Measurements from ENCODE around the gene SRGAP1.

Gene SRGAP1

GRCh38 chr12:63944586-63945228 is 100.2 kb downstream of the SRGAP1 start:
- no peak for DNase-seq (ENCODE audit: low spot score)

DNA sequence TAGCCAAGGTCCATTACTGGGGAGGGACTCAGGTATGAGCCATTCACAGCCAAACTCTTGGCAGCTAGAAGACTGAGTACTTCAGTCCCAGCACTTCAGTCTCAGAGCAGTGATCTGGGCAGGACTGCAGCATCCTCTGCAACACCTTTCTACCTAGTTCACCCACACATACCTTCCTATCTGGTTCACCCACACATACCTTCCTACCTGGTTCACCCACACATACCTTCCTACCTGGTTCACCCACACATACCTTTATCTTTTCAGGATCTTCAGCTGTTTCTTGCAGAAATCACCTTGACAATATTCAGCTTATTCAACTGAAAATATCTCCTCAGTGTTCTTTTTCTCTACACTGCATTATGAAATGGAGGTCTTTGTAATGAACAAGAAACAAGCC is 101.3 kb downstream of the SRGAP1 start:
- Histone ChIP-seq H3K4me1 (ENCODE audit: control insufficient read depth in 2 of 2, insufficient read depth in 1 of 2, low read depth in 1 of 2, low read length in 2 of 2) (peaks cover 0 to 11% of the 10 kb centered on the region in 2 donors), H3K23ac (ENCODE audit: low read depth, low read length, poor library complexity) (no peak overlapping the region), H3K4me2 (ENCODE audit: insufficient read depth, low read length, poor library complexity, severe bottlenecking) (no peak overlapping the region), H2AFZ (ENCODE audit: low read length) (no peak overlapping the region), H2BK15ac (ENCODE audit: low read length) (no peak overlapping the region), H3K4ac (ENCODE audit: low read length) (no peak overlapping the region), H4K91ac (ENCODE audit: low read depth, low read length, poor library complexity) (no peak overlapping the region), H2BK12ac (ENCODE audit: low read length) (no peak overlapping the region), H2BK5ac (ENCODE audit: low read length) (no peak overlapping the region), H3K27me3 (ENCODE audit: control insufficient read depth in 3 of 3, insufficient read depth in 3 of 3, low read depth in 1 of 3, low read length in 3 of 3) (no peaks in the 10 kb centered on the region), H3K79me1 (ENCODE audit: low read depth, low read length) (no peaks in the 10 kb centered on the region), H3K4me3 (ENCODE audit: low read length in 2 of 2) (no peak overlapping the region), H3K14ac (ENCODE audit: low read length) (no peak overlapping the region), H3K9me3 (replicated peaks in 1 of 2; ENCODE audit: control insufficient read depth in 2 of 2, insufficient read depth in 1 of 2, low read depth in 1 of 2, low read length in 2 of 2) (peaks cover 0 to 4% of the 10 kb centered on the region in 2 donors), H4K8ac (ENCODE audit: low read depth, low read length) (no peak overlapping the region), H3K36me3 (replicated peaks in 1 of 2; ENCODE audit: control insufficient read depth in 2 of 2, insufficient read depth in 2 of 2, low read length in 2 of 2) (peaks cover 0 to 8% of the 10 kb centered on the region in 2 donors), H3K9ac (ENCODE audit: low read depth, low read length, poor library complexity) (no peak overlapping the region), H2BK120ac (ENCODE audit: low read depth, low read length) (no peak overlapping the region), H3K18ac (ENCODE audit: low read length) (no peak overlapping the region), H3K27ac (replicated peaks; ENCODE audit: low read length) (no peak overlapping the region), H2AK5ac (ENCODE audit: low read depth, low read length) (no peak overlapping the region)
- DNase-seq (ENCODE audit: low spot score) = no peak

More at GRCh38 chr12:63944586-63945228, 100.2 kb downstream of the SRGAP1 start:
- no peak overlapping the region for H2AFZ ChIP-seq (ENCODE audit: low read length)
- no peak overlapping the region for H3K9ac ChIP-seq (ENCODE audit: low read depth, low read length, poor library complexity)
- H3K18ac ChIP-seq (ENCODE audit: low read length) = no peak overlapping the region
- no peak overlapping the region for H2BK5ac ChIP-seq (ENCODE audit: low read length)
- peaks cover 0 to 8% of the 10 kb centered on the region in 2 donors for H3K36me3 ChIP-seq (replicated peaks in 1 of 2; ENCODE audit: control insufficient read depth in 2 of 2, insufficient read depth in 2 of 2, low read length in 2 of 2)
- H2BK120ac ChIP-seq (ENCODE audit: low read depth, low read length) = no peak overlapping the region
- no peak overlapping the region for H3K4me3 ChIP-seq (ENCODE audit: low read length in 2 of 2)
- no peak overlapping the region for H3K23ac ChIP-seq (ENCODE audit: low read depth, low read length, poor library complexity)
- H3K9me3 ChIP-seq (replicated peaks in 1 of 2; ENCODE audit: control insufficient read depth in 2 of 2, insufficient read depth in 1 of 2, low read depth in 1 of 2, low read length in 2 of 2) = peaks cover 0 to 4% of the 10 kb centered on the region in 2 donors
- no peaks in the 10 kb centered on the region for H3K79me1 ChIP-seq (ENCODE audit: low read depth, low read length)
- H3K4me2 ChIP-seq (ENCODE audit: insufficient read depth, low read length, poor library complexity, severe bottlenecking) = no peak overlapping the region
- no peak overlapping the region for H2BK12ac ChIP-seq (ENCODE audit: low read length)
- H4K8ac ChIP-seq (ENCODE audit: low read depth, low read length) = no peak overlapping the region
- no peak overlapping the region for H3K27ac ChIP-seq (replicated peaks; ENCODE audit: low read length)
- H3K4me1 ChIP-seq (ENCODE audit: control insufficient read depth in 2 of 2, insufficient read depth in 1 of 2, low read depth in 1 of 2, low read length in 2 of 2) = peaks cover 4 to 19% of the 10 kb centered on the region in 2 donors
- H2AK5ac ChIP-seq (ENCODE audit: low read depth, low read length) = no peak overlapping the region
- H2BK15ac ChIP-seq (ENCODE audit: low read length) = no peak overlapping the region
- no peak overlapping the region for H3K4ac ChIP-seq (ENCODE audit: low read length)
- H3K14ac ChIP-seq (ENCODE audit: low read length) = no peak overlapping the region
- WGBS, 2 donors (ENCODE audit: extremely low coverage in 2 of 2, insufficient read length in 2 of 2, insufficient replicate concordance in 1 of 2) = no CpG with 5 or more reads among the region's 5 CpGs
- H3K27me3 ChIP-seq (ENCODE audit: control insufficient read depth in 3 of 3, insufficient read depth in 3 of 3, low read depth in 1 of 3, low read length in 3 of 3) = no peaks in the 10 kb centered on the region
- no peak overlapping the region for H4K91ac ChIP-seq (ENCODE audit: low read depth, low read length, poor library complexity)

- no peak overlapping the region for H3K14ac ChIP-seq (ENCODE audit: low read length)
- H2AFZ ChIP-seq (ENCODE audit: low read length) = no peak overlapping the region
- H3K4me1 ChIP-seq (ENCODE audit: control insufficient read depth in 2 of 2, insufficient read depth in 1 of 2, low read depth in 1 of 2, low read length in 2 of 2) = peaks cover 0 to 9% of the 10 kb centered on the region in 2 donors
- no peak overlapping the region for H3K27ac ChIP-seq (replicated peaks; ENCODE audit: low read length)
- peaks cover 0 to 4% of the 10 kb centered on the region in 2 donors for H3K9me3 ChIP-seq (replicated peaks in 1 of 2; ENCODE audit: control insufficient read depth in 2 of 2, insufficient read depth in 1 of 2, low read depth in 1 of 2, low read length in 2 of 2)
- H2BK12ac ChIP-seq (ENCODE audit: low read length) = no peak overlapping the region
- H3K23ac ChIP-seq (ENCODE audit: low read depth, low read length, poor library complexity) = no peak overlapping the region
- H3K9ac ChIP-seq (ENCODE audit: low read depth, low read length, poor library complexity) = no peak overlapping the region
- H2AK5ac ChIP-seq (ENCODE audit: low read depth, low read length) = no peak overlapping the region
- H3K4me2 ChIP-seq (ENCODE audit: insufficient read depth, low read length, poor library complexity, severe bottlenecking) = no peak overlapping the region
- H3K4me3 ChIP-seq (ENCODE audit: low read length in 2 of 2) = no peak overlapping the region
- H2BK5ac ChIP-seq (ENCODE audit: low read length) = no peak overlapping the region
- H4K91ac ChIP-seq (ENCODE audit: low read depth, low read length, poor library complexity) = no peak overlapping the region
- H3K4ac ChIP-seq (ENCODE audit: low read length) = no peak overlapping the region
- H3K18ac ChIP-seq (ENCODE audit: low read length) = no peak overlapping the region
- H3K36me3 ChIP-seq (replicated peaks in 1 of 2; ENCODE audit: control insufficient read depth in 2 of 2, insufficient read depth in 2 of 2, low read length in 2 of 2) = peaks cover 0 to 3% of the 10 kb centered on the region in 2 donors
- H3K27me3 ChIP-seq (ENCODE audit: control insufficient read depth in 3 of 3, insufficient read depth in 3 of 3, low read depth in 1 of 3, low read length in 3 of 3) = no peaks in the 10 kb centered on the region
- no peak overlapping the region for H2BK120ac ChIP-seq (ENCODE audit: low read depth, low read length)
- DNase-seq (ENCODE audit: low spot score) = no peak
- H3K79me1 ChIP-seq (ENCODE audit: low read depth, low read length) = no peaks in the 10 kb centered on the region
- H4K8ac ChIP-seq (ENCODE audit: low read depth, low read length) = no peak overlapping the region
- H2BK15ac ChIP-seq (ENCODE audit: low read length) = no peak overlapping the region
Measured at GRCh38 chr12:63948211-63948610, 103.7 kb downstream of the SRGAP1 start.

DNA sequence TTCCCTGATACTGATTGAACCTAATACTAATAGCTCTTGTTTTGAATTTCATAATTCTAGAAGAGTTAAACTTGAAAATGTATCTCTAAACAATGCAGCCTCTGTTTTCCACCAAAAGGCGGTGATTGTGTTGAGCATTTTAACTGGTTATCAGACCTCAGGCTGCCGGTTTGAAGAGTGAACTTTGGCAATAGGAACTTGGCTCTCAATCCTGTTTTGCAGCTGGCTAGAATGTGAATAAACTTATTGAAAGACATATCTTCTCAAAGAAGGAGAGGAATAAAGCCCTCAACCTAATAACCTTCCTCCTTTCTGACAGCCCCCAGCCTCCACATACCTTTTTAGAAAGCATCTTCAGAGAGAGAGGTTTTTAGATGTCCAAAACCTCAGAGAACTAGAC is 105.4 kb downstream of the SRGAP1 start:
- Histone ChIP-seq H2BK12ac (ENCODE audit: low read length) (no peak overlapping the region), H2BK120ac (ENCODE audit: low read depth, low read length) (no peak overlapping the region), H2BK5ac (ENCODE audit: low read length) (no peak overlapping the region), H2AK5ac (ENCODE audit: low read depth, low read length) (no peak overlapping the region), H3K9ac (ENCODE audit: low read depth, low read length, poor library complexity) (no peak overlapping the region), H2BK15ac (ENCODE audit: low read length) (no peak overlapping the region), H3K4ac (ENCODE audit: low read length) (no peak overlapping the region), H3K4me3 (ENCODE audit: low read length in 2 of 2) (no peak overlapping the region), H4K91ac (ENCODE audit: low read depth, low read length, poor library complexity) (no peak overlapping the region), H3K23ac (ENCODE audit: low read depth, low read length, poor library complexity) (no peak overlapping the region), H3K14ac (ENCODE audit: low read length) (no peak overlapping the region), H3K27ac (replicated peaks; ENCODE audit: low read length) (no peak overlapping the region), H3K4me1 (ENCODE audit: control insufficient read depth in 2 of 2, insufficient read depth in 1 of 2, low read depth in 1 of 2, low read length in 2 of 2) (peaks cover 0 to 3% of the 10 kb centered on the region in 2 donors), H3K4me2 (ENCODE audit: insufficient read depth, low read length, poor library complexity, severe bottlenecking) (no peak overlapping the region), H3K9me3 (replicated peaks in 1 of 2; ENCODE audit: control insufficient read depth in 2 of 2, insufficient read depth in 1 of 2, low read depth in 1 of 2, low read length in 2 of 2) (no peaks in the 10 kb centered on the region), H3K27me3 (ENCODE audit: control insufficient read depth in 3 of 3, insufficient read depth in 3 of 3, low read depth in 1 of 3, low read length in 3 of 3) (no peaks in the 10 kb centered on the region), H3K36me3 (replicated peaks in 1 of 2; ENCODE audit: control insufficient read depth in 2 of 2, insufficient read depth in 2 of 2, low read length in 2 of 2) (peaks cover 0 to 3% of the 10 kb centered on the region in 2 donors), H2AFZ (ENCODE audit: low read length) (no peak overlapping the region), H4K8ac (ENCODE audit: low read depth, low read length) (no peak overlapping the region), H3K18ac (ENCODE audit: low read length) (no peak overlapping the region), H3K79me1 (ENCODE audit: low read depth, low read length) (no peaks in the 10 kb centered on the region)
- WGBS, 2 donors (ENCODE audit: extremely low coverage in 2 of 2, insufficient read length in 2 of 2, insufficient replicate concordance in 1 of 2) = no CpG with 5 or more reads among the region's 2 CpGs
- DNase-seq (ENCODE audit: low spot score) = no peak

Data from neuronal stem cell (in vitro differentiated cells).